Heart left ventricle (tissue), 13 donors: ENCODE measurements around the gene SPATA2.
"Not testable (repeated sequence)": the region's sequence is repeated elsewhere in the genome, so short reads cannot be mapped to it uniquely, and the experiment has no call there.

Experiments used
- POLR2A ChIP-seq, 2 donors: fragments of 450-650 bp; IDR thresholded peaks; one replicate each; pipeline ENCODE4 v1.6.1; 2017; ENCODE audit warnings: antibody characterized with exemption in 2 of 2, mild to moderate bottlenecking in 2 of 2, moderate library complexity in 2 of 2
- TF ChIP-seq, protein P1 (sequence below), 12 donors: fragments of 200-600 bp; sonication (generic) in 4 of 12; IDR thresholded peaks; one replicate each; pipeline versions ENCODE4 v1.5.0 to v1.8.0; 2018 to 2022; ENCODE audit warnings: antibody characterized with exemption in 12 of 12, mild to moderate bottlenecking in 5 of 12
- donor health status: ischemic (EF 13 %, LVEDD 7.1; RV severe dilation, severe dysfunction).
- donor health status: DM: no; HTN: yes; CAD: no.
- donor health status: DM: no; HTN: no; CAD: no.
- donor health status: ischemic (EF 25% LVEDD 6.9; RV normal size, moderate dysfunction).
- donor health status: ischemic (EF 25% LVEDD 5.7; RV mildly dilated, moderate dysfunction).
- donor health status: ischemic (EF 35%, LVEDD 5.7; RV mildly dilated, moderate dysfunction).
- donor health status: nonischemic (EF 11% LVEDD 7.7; RV severe dilation, severe dysfunction).
- donor health status: DM: yes; HTN: yes; CAD: no.
- donor health status: PGD.
- donor health status: ischemic (EF 29% LVEDD 5.4; RV normal size, mild dysfunction).
- donor health status: nonischemic (EF 23%, LVEDD 6.1; RV moderate dilation, normal function).

DNA sequence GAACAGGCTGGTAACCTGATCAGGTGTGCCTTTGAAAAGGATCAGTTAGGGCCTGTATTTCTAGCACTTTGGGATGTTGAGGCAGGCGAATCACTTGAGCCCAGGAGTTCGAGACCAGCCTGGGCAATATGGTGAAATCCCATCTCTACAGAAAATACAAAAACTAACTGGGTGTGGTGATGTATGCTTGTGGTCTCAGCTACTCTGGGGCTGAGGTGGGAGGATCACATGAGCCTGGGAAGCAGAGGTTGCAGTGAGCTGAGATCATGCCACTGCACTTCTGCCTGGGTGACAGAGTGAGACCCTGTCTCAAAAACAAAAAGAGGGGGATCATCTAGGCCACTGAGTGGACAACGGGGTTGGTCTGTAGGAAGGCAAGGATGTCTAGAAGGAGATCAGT, 54.1 kb downstream of the SPATA2 start:
- TF ChIP-seq POLR2A (IDR thresholded peaks at IDR 0.05): not testable (repeated sequence)
- TF ChIP-seq, protein P1, sequence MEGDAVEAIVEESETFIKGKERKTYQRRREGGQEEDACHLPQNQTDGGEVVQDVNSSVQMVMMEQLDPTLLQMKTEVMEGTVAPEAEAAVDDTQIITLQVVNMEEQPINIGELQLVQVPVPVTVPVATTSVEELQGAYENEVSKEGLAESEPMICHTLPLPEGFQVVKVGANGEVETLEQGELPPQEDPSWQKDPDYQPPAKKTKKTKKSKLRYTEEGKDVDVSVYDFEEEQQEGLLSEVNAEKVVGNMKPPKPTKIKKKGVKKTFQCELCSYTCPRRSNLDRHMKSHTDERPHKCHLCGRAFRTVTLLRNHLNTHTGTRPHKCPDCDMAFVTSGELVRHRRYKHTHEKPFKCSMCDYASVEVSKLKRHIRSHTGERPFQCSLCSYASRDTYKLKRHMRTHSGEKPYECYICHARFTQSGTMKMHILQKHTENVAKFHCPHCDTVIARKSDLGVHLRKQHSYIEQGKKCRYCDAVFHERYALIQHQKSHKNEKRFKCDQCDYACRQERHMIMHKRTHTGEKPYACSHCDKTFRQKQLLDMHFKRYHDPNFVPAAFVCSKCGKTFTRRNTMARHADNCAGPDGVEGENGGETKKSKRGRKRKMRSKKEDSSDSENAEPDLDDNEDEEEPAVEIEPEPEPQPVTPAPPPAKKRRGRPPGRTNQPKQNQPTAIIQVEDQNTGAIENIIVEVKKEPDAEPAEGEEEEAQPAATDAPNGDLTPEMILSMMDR (IDR thresholded peaks at IDR 0.05): not testable (repeated sequence)
